H1 (cell line): ENCODE measurements around the gene MYH11. TPM values are rescaled to one million over a fixed set of nuclear protein-coding genes. Genes with fewer than 3 reads are reported as not detected.

Experiments
- CTCF ChIA-PET: fragments of 300-600 bp; sonication (Branson Sonifier 250); formaldehyde crosslinking; loops from one replicate; lab custom pipeline; 2021; ENCODE audit not compliant: partially characterized antibody; lab: Charles Lee
- POLR2A ChIA-PET: fragments of 300-600 bp; sonication (Branson Sonifier 250); formaldehyde crosslinking; loops from one replicate; lab custom pipeline; 2021; ENCODE audit warnings: inconsistent platforms; ENCODE audit not compliant: partially characterized antibody; lab: Charles Lee
- DNase-seq, 2 experiments: peaks; one replicate each; pipeline versions ENCODE4 v3.0.0 to v3.0.0-alpha.2; 2010 to 2022; ENCODE audit warnings: low spot score in 2 of 2, low read depth in 1 of 2, mixed read lengths in 1 of 2
- FAIRE-seq: peaks from 2 replicates; lab custom pipeline; 2011; peaks lifted over from hg19 to GRCh38; lab: Jason Lieb, UNC
- H2AFZ ChIP-seq: 2 replicates; pipeline ENCODE4 v1.8.1; 2012; ENCODE audit warnings: low read length, inconsistent platforms
- H2AK5ac ChIP-seq: 2 replicates; pipeline ENCODE4 v1.6.1; 2013; ENCODE audit warnings: low read depth, low read length
- H2BK120ac ChIP-seq: replicated peaks from 2 replicates; pipeline ENCODE3; 2013; ENCODE audit warnings: low read depth, low read length, inconsistent platforms
- H2BK12ac ChIP-seq: 2 replicates; pipeline ENCODE4 v1.6.1; 2013; ENCODE audit warnings: low read depth, low read length
- H2BK15ac ChIP-seq: 2 replicates; pipeline ENCODE4 v1.6.1; 2013; ENCODE audit warnings: low read length
- H2BK20ac ChIP-seq: 2 replicates; pipeline ENCODE4 v1.6.1; 2013; ENCODE audit warnings: low read length
- H2BK5ac ChIP-seq: 2 replicates; pipeline ENCODE4 v1.6.1; 2013; ENCODE audit warnings: low read depth, low read length
- H3K14ac ChIP-seq: 2 replicates; pipeline ENCODE4 v1.6.1; 2013; ENCODE audit warnings: inconsistent platforms; ENCODE audit not compliant: insufficient read length
- H3K18ac ChIP-seq: 2 replicates; pipeline ENCODE4 v1.6.1; 2013; ENCODE audit warnings: low read length; ENCODE audit errors: extremely low read depth
- H3K23ac ChIP-seq: 2 replicates; pipeline ENCODE4 v1.6.1; 2013; ENCODE audit warnings: inconsistent platforms; ENCODE audit not compliant: insufficient read length
- H3K23me2 ChIP-seq: 2 replicates; pipeline ENCODE4 v1.6.1; 2013; ENCODE audit warnings: low read depth, low read length
- H3K27ac ChIP-seq: 2 replicates; pipeline ENCODE4 v1.6.1; 2011; ENCODE audit warnings: low read depth, low read length, inconsistent platforms
- H3K27me3 ChIP-seq, 4 experiments: replicated peaks in 1 of 4; 1 replicate in 1 of 4; 2 replicates in 3 of 4; pipeline versions ENCODE4 v1.6.1 to v1.8.1; 2011 to 2013; ENCODE audit warnings: low read length in 3 of 4, mild to moderate bottlenecking in 3 of 4, inconsistent platforms in 2 of 4, mixed read lengths in 2 of 4, moderate library complexity in 1 of 4; ENCODE audit not compliant: control insufficient read depth in 3 of 4, insufficient read depth in 3 of 4; ENCODE audit errors: extremely low read depth in 1 of 4
- H3K36me3 ChIP-seq, 4 experiments: 2 replicates each; pipeline versions ENCODE4 v1.6.1 to v1.8.1; 2011 to 2013; ENCODE audit warnings: mild to moderate bottlenecking in 4 of 4, low read length in 3 of 4, moderate library complexity in 2 of 4, control low read depth in 1 of 4, inconsistent platforms in 1 of 4; ENCODE audit not compliant: insufficient read depth in 4 of 4, control insufficient read depth in 2 of 4
- H3K4ac ChIP-seq: replicated peaks from 2 replicates; pipeline ENCODE3; 2013; ENCODE audit warnings: low read length, low read depth, mixed read lengths, inconsistent platforms; ENCODE audit not compliant: insufficient read length
- H3K4me1 ChIP-seq, 4 experiments: replicated peaks in 1 of 4; 1 replicate in 1 of 4; 2 replicates in 3 of 4; pipeline versions ENCODE4 v1.6.1 to v1.8.1; 2011 to 2013; ENCODE audit warnings: low read length in 3 of 4, inconsistent platforms in 2 of 4, mixed read lengths in 1 of 4; ENCODE audit not compliant: insufficient read depth in 4 of 4, control insufficient read depth in 3 of 4
- H3K4me2 ChIP-seq, 2 experiments: 2 replicates each; pipeline versions ENCODE4 v1.6.1 to v1.8.1; 2011 to 2013; ENCODE audit warnings: low read depth in 2 of 2, low read length in 2 of 2, control low read depth in 1 of 2, inconsistent platforms in 1 of 2, mild to moderate bottlenecking in 1 of 2; ENCODE audit not compliant: insufficient read depth in 1 of 2
- H3K4me3 ChIP-seq, 4 experiments: fragments of 200-600, 300-600 bp in 1 of 4; sonication (generic), shearing (Covaris generic), sonication (Bioruptor Twin) in 1 of 4; 2 replicates each; pipeline versions ENCODE4 v1.5.1 to v1.8.1; 2011 to 2016; ENCODE audit warnings: low read length in 4 of 4, low read depth in 3 of 4, control low read depth in 2 of 4, inconsistent platforms in 2 of 4, mild to moderate bottlenecking in 2 of 4, mixed read lengths in 1 of 4, moderate library complexity in 1 of 4; ENCODE audit not compliant: insufficient read depth in 2 of 4; ENCODE audit errors: extremely low read depth in 1 of 4
- H3K56ac ChIP-seq: replicated peaks from 2 replicates; pipeline ENCODE3; 2013; ENCODE audit warnings: low read depth, mild to moderate bottlenecking, mixed read lengths, low read length, inconsistent platforms; ENCODE audit not compliant: insufficient read length
- H3K79me1 ChIP-seq: 2 replicates; pipeline ENCODE4 v1.6.1; 2013; ENCODE audit warnings: low read depth, low read length, control low read depth
- H3K79me2 ChIP-seq, 2 experiments: 2 replicates each; pipeline versions ENCODE4 v1.6.1 to v1.8.1; 2012 to 2013; ENCODE audit warnings: low read length in 2 of 2, mild to moderate bottlenecking in 2 of 2, inconsistent platforms in 1 of 2; ENCODE audit not compliant: insufficient read depth in 2 of 2, control insufficient read depth in 1 of 2
- H3K9ac ChIP-seq, 4 experiments: replicated peaks in 1 of 4; 1 replicate in 1 of 4; 2 replicates in 3 of 4; pipeline versions ENCODE4 v1.6.1 to v1.8.1; 2011 to 2013; ENCODE audit warnings: low read depth in 3 of 4, low read length in 3 of 4, control low read depth in 2 of 4, mild to moderate bottlenecking in 2 of 4, moderate library complexity in 2 of 4, inconsistent platforms in 1 of 4; ENCODE audit errors: extremely low read depth in 1 of 4
- H3K9me3 ChIP-seq, 2 experiments: 2 replicates each; pipeline versions ENCODE4 v1.6.1 to v1.8.1; 2012 to 2013; ENCODE audit warnings: mild to moderate bottlenecking in 2 of 2, moderate library complexity in 2 of 2, control low read depth in 1 of 2, inconsistent platforms in 1 of 2, low read depth in 1 of 2, low read length in 1 of 2, mixed read lengths in 1 of 2; ENCODE audit not compliant: insufficient read depth in 2 of 2
- H4K20me1 ChIP-seq, 2 experiments: replicated peaks in 1 of 2; 2 replicates each; pipeline versions ENCODE3 to v1.8.1; 2011 to 2013; ENCODE audit warnings: inconsistent platforms in 2 of 2, low read length in 2 of 2, mild to moderate bottlenecking in 1 of 2; ENCODE audit not compliant: insufficient read depth in 2 of 2, control insufficient read depth in 1 of 2
- H4K5ac ChIP-seq: 2 replicates; pipeline ENCODE4 v1.6.1; 2013; ENCODE audit warnings: low read length, low read depth, mixed read lengths, inconsistent platforms; ENCODE audit not compliant: insufficient read length
- H4K8ac ChIP-seq: 2 replicates; pipeline ENCODE4 v1.8.0; 2013; ENCODE audit warnings: mild to moderate bottlenecking, moderate library complexity, low read length, inconsistent platforms; ENCODE audit not compliant: insufficient read depth; ENCODE audit errors: extremely low read depth
- H4K91ac ChIP-seq: replicated peaks from 2 replicates; pipeline ENCODE3; 2013; ENCODE audit warnings: low read length, mixed read lengths, inconsistent platforms; ENCODE audit not compliant: insufficient read length
- GABPA ChIP-seq: IDR thresholded peaks from 2 replicates; pipeline ENCODE4 v1.6.1; 2011; ENCODE audit warnings: mild to moderate bottlenecking, low read length, moderate library complexity, borderline replicate concordance; ENCODE audit not compliant: insufficient read depth
- JUND ChIP-seq: IDR thresholded peaks from 2 replicates; pipeline ENCODE4 v1.6.1; 2011; ENCODE audit warnings: mild to moderate bottlenecking, improper control_type of control experiment, low read length
- KDM1A ChIP-seq: fragments of 200-600, 300-600 bp; sonication (generic); IDR thresholded peaks from 2 replicates; pipeline ENCODE4 v1.7.1; 2016; ENCODE audit warnings: mild to moderate bottlenecking, low read length, borderline replicate concordance
- PHF8 ChIP-seq: fragments of 200-600 bp; sonication (generic); conservative IDR thresholded peaks from 2 replicates; pipeline ENCODE4 v1.7.1; 2012; ENCODE audit warnings: low read depth, mild to moderate bottlenecking, inconsistent platforms, low read length, moderate library complexity
- RAD21 ChIP-seq, 2 experiments: IDR thresholded peaks in 1 of 2; conservative IDR thresholded peaks in 1 of 2; 2 replicates each; pipeline ENCODE4 v1.6.1; 2011; ENCODE audit warnings: low read depth in 2 of 2, low read length in 2 of 2, improper control_type of control experiment in 1 of 2, inconsistent platforms in 1 of 2, mild to moderate bottlenecking in 1 of 2, moderate library complexity in 1 of 2
- SIX5 ChIP-seq: IDR thresholded peaks from 2 replicates; pipeline ENCODE4 v1.6.1; 2011; ENCODE audit warnings: mild to moderate bottlenecking, low read depth, low read length
- SP1 ChIP-seq: IDR thresholded peaks from 2 replicates; pipeline ENCODE4 v1.6.1; 2011; ENCODE audit warnings: low read depth, low read length
- SP2 ChIP-seq: IDR thresholded peaks from 2 replicates; pipeline ENCODE4 v1.6.1; 2012; ENCODE audit warnings: mild to moderate bottlenecking, low read length, inconsistent platforms
- YY1 ChIP-seq: IDR thresholded peaks from 2 replicates; pipeline ENCODE4 v1.6.1; 2011; ENCODE audit warnings: low read depth, mild to moderate bottlenecking, low read length
- WGBS, 2 experiments: shearing (Covaris generic) in 1 of 2; methylation state at CpG; one replicate each; pipeline versions ENCODE4 v1.1.6 to v1.1.7; 2013 to 2015; ENCODE audit warnings: low lambda C conversion rate in 2 of 2, mixed read lengths in 2 of 2, inconsistent platforms in 1 of 2, low coverage in 1 of 2, missing lambda C conversion rate in 1 of 2; ENCODE audit not compliant: insufficient replicate concordance in 2 of 2, insufficient coverage in 1 of 2, insufficient read length in 1 of 2; ENCODE audit errors: extremely low coverage in 1 of 2, missing lambda C conversion rate in 1 of 2; 5-methylcytosine and 5-hydroxymethylcytosine counted together
- polyA plus RNA-seq, 7 experiments: library from polyadenylated mRNA; depleted of rRNA in 3 of 7; stranded (reverse) in 5 of 7; unstranded in 2 of 7; fragments of >200 nt in 5 of 7; fragments of 200-250 nt in 2 of 7; gene quantifications; 1 replicate in 5 of 7; 2 replicates in 1 of 7; 4 replicates in 1 of 7; pipeline versions ENCODE4 v1.2.1 to v1.2.3, GENCODE V29; 2011 to 2013; ENCODE audit warnings: missing spikeins in 2 of 7, mixed read lengths in 2 of 7
- total RNA-seq: library from RNA; stranded (reverse); fragmentation: NEBNext Ultra II Directional; extraction: Animal tissue kit (Norgen Biotek cat#: 25700); gene quantifications from 2 replicates; pipeline ENCODE4 v1.2.1, GENCODE V29; 2021

Gene MYH11
- total and polyA plus RNA-seq, 2 of the 8 experiments (the other 6 are each of a cell fraction or from before 2014, with no cell fraction given), result 0.11 to 0.78 TPM

DNA sequence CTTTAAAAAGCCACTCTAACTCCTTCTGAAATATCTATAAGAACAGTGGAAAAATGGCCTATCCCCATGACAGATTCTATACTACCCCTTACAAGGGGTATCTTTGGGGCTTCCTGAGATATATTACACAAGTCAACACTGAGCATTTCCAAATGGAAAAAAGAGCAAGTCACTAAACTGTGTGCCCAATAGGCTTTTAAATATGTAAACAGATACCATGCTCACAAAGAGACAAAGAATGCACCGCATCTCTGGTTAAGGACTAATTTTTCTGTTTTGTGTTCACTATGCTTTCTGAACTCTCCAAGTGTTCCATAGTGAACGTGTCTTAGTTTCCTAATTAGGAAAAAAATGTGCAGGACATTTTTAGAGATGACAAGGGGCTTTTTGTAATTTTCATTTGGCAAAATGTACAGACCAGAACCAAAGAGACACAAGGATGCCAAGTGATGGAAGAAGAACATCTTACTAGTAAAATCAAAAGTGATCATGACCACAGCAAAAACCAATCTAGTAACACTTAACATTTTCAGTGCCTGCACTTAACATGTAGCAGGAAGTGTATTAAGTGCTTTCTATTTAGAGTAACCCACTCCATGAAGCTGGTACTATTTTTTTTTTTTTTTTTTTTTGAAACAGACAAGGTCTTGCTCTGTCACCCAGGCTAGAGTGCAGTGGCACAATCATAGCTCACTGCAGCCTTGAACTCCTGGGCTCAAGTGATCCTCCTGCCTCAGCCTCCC is 21.5 kb downstream of the MYH11 start:
- no peak overlapping the region for H3K4me2 ChIP-seq
- H2BK5ac ChIP-seq, result no peak overlapping the region
- no peaks in the 10 kb centered on the region for H3K36me3 ChIP-seq
- TF ChIP-seq SP1 (no peak), YY1 (no peak), SP2 (no peak), RAD21 (IDR thresholded peaks at IDR 0.05 in 1 of 2, conservative IDR thresholded peaks at IDR 0.05 in 1 of 2; ENCODE audit: low read depth in 2 of 2, low read length in 2 of 2) (no peak), PHF8 (no peak), JUND (no peak), KDM1A (no peak), SIX5 (no peak), GABPA (no peak)

More for the DNA sequence above, 21.5 kb downstream of the MYH11 start:
- Histone ChIP-seq H3K9me3 (no peaks in the 10 kb centered on the region), H3K79me1 (no peaks in the 10 kb centered on the region), H2BK12ac (no peak overlapping the region), H4K91ac (no peak overlapping the region), H3K14ac (no peak overlapping the region), H3K18ac (no peak overlapping the region), H4K8ac (no peak overlapping the region), H3K4me3 (no peak overlapping the region), H3K79me2 (no peaks in the 10 kb centered on the region), H3K4ac (no peak overlapping the region), H3K27me3 (no peaks in the 10 kb centered on the region), H2BK20ac (no peak overlapping the region), H2AFZ (no peak overlapping the region), H4K5ac (no peak overlapping the region), H3K9ac (no peak overlapping the region), H3K23me2 (no peaks in the 10 kb centered on the region), H2BK15ac (no peak overlapping the region), H3K23ac (no peak overlapping the region), H3K56ac (no peak overlapping the region), H3K27ac (no peak overlapping the region), H2BK120ac (no peak overlapping the region), H3K4me1 (no peaks in the 10 kb centered on the region), H4K20me1 (no peaks in the 10 kb centered on the region), H2AK5ac (no peak overlapping the region)
- ChIA-PET CTCF (interaction anchor here (0.7 kb wide), 1 partner anchor 43 kb away, joined by 3 read pairs; no protein-coding TSS in a partner anchor), POLR2A (no interaction called here)
- no peak for DNase-seq
- 88% methylated on average over 2 of the region's 2 CpGs; no CpG with 5 or more reads in 1 of the 2 experiments for WGBS, 2 experiments
- no peak for FAIRE-seq
